HG02938 (cell line): ENCODE results near the gene MAPK11.

Experiments
- ATAC-seq: cut with Tn5 transposase; IDR thresholded peaks from one replicate; pipeline ENCODE4 v1.9.1; 2021; ENCODE audit warnings: mild to moderate bottlenecking, moderate library complexity; ENCODE audit not compliant: unreplicated experiment

Gene MAPK11

DNA sequence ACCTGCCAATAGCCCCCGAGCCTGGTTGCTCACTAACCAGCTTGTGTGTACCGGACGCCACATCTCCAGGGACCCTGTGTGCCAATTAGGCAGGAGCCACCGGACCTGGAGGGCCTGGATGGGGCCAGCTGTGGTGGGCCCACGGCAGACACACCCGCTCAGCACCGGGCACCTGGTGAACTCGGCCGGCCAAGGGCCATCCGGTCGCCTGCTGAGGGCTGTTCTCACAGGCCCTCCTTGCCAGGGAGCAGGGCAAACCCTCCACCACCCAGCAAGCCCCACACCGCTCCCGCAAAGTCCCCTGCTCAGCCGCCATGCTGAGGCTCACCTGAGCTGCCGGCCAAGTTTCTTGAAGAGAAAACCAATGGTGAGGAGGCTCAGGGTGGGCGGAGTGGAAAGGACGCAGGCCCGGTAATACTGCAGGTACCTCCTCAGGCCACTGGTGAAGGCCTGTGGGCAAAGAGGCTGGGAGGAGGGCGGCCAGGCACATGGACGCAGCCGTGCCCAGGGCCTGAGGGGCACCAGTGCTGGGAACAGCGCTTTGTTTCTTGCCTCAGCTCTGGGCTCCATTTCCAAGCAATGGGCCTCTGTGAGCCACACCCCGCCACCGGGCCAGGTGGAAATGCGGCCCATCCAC, 42.5 kb downstream of the MAPK11 start:
- no peak for ATAC-seq

DNA sequence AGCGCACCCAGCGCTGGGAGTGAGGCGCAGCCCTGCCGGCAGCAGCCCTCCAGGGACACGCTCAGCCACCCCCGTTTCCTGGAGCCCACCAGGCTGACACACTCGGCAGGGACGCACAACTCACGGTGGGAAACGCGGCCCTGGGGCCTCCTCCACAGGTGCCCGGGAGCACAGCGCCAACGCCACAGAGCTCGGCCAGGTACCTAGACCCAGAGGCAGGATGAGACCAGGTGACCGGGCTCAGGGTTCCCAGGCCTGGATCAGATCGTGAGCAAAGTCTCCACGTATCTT, 43.4 kb downstream of the MAPK11 start:
- ATAC-seq: no peak

DNA sequence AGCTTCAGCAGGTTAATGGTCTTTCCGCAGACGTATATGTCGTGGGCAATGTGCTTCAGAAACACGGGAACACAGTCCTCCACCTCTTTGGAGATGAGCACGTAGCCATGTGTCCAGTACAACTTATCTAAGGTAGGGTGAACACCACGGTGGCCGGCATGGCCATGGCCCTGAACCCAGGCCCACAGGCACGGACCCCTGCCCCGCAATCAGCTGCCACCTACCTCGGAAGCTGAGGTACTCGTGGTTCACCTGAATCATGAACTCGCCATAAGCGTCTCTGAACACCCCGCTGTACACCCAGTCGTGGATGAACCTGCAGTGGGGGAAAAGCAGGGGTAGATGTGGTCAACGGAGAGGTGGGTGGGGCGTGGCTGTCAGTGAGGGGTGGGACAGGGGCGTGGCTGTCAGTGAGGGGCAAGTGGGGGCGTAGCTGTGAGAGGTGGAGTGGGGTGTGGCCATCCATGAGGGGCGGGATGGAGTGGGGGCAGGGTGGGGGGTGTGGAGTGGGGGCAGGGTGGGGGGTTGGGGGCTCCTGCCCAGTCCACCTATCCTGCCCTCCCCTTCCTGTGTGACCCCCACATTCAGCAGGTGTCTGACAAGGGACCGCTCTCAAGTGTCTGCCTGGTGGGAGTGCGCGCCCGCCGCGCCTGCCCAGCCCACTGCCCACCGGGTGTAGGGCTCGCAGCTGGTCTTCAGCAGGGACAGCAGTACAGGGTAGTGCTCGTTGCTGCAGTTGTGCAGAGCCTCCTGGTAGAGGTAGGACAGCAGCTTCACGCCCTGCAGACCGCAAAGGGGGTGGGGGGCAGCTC, 43.9 kb downstream of the MAPK11 start:
- no peak for ATAC-seq

DNA sequence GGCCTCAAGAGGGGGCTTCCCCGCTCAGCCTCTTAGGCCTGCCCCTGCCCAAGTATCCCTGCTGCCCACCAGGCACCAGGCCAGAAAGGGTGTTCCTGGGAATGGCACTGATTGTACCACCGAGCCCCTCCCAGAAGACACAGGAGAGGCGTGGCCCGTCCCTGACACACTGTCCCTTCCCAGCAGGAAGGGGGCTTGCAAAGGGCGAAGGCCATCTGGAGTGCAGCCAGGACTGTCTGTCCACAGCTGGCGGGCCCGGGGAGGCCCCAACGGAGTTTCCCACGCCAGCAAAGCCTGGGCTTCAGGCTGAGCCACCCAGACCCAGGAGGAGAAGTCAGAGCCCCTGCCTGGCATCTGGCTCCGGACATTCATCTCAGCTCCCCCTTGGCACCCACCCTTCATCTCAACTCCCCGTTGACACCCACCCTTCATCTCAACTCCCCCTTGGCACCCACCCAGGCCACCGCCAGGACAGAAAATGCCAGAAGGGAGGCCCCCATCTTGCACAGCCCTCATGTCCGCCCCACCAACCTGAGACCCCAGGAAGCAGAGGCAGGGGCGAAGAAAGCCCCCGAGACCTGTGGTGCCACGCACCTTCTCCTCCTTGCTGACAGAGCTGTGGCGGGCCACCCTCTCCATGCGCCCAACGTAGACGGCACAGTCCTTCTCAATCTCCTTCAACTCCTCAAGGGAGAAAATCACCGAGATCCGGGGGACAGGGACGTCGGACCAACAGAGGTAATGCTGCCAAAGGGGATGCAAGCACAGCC, 44.8 kb downstream of the MAPK11 start:
- ATAC-seq: no peak

DNA sequence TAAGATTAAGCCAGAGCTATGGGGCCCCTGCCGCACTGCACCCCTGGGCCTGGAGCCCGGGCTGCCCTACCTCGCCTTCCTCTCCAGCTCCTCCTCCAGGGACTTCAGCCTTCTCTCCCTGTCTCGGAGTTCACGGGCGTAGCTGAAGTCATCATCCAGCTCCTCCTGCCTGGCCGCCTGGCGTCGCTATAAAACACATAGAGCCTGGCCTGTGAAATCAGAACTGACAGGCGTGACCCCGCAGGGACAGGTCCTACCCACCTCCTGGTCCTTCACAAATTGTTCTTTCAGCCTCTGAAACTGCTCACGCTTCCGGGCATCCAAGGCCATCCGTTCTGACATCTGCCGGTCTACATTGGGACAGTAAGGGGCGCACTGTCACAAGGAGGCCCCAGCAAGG, 46.1 kb downstream of the MAPK11 start:
- ATAC-seq: no peak

DNA sequence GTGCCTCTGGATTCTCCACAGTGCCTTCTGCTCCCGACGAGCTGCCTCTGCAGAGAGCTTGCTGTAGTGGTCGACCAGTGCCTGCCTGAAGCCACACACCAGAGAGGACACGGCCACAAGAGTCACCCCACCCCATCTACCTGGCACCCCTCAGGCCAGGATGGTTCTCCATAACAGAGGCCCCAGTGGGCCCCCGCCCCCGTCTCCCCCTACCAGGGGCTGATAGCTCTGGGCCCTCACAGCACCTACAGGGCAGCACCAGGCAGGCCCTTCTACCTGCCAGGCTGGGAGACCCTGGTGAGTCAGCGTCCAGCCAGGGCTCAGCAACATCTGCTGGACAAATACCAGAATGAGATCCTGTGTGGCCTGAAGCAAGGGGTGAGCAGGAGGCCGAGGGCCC, 47.7 kb downstream of the MAPK11 start:
- no peak for ATAC-seq

DNA sequence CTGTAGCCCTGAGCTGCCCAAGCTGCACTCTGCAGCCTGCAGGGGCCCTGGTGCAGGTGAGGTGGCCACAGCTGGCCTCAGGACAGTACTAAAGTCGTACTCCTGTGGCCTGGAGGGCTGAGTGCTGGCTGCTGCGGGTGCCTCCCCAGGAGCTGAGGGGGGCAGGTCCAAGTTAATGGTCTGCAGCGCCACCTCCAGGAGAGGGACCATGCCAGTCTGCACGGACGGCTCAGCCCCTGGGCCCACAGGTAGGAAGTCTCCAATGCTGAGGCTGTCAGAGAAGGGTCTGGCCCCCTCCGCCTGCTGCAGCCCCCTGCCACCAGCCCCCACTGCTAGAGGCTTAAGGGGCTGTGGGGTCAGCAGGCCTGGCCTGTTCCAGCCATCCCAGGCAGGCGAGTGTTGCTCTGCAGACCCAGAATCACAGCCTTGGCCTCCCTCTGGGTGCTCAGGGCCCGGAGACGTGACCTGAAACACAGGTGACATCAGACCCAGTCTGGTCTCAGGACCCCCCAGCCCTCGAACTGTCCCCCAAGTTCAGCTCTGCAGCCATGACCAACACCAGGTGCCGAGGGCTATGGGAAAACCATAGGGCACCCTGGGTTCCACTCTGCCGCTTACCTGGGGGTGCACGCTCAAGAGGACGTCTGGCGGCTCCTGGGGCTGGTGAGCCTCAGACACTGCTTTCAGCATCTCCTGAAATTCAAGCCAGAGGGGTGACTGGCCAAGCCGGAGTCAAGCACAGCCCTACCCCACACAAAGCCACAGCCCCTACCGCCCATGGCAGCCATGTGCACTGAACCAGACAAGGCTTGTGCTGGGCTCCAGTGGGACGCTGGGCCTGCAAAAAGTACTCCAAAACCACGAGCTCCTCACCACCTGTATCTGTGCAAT, 48.5 kb downstream of the MAPK11 start:
- no peak for ATAC-seq

DNA sequence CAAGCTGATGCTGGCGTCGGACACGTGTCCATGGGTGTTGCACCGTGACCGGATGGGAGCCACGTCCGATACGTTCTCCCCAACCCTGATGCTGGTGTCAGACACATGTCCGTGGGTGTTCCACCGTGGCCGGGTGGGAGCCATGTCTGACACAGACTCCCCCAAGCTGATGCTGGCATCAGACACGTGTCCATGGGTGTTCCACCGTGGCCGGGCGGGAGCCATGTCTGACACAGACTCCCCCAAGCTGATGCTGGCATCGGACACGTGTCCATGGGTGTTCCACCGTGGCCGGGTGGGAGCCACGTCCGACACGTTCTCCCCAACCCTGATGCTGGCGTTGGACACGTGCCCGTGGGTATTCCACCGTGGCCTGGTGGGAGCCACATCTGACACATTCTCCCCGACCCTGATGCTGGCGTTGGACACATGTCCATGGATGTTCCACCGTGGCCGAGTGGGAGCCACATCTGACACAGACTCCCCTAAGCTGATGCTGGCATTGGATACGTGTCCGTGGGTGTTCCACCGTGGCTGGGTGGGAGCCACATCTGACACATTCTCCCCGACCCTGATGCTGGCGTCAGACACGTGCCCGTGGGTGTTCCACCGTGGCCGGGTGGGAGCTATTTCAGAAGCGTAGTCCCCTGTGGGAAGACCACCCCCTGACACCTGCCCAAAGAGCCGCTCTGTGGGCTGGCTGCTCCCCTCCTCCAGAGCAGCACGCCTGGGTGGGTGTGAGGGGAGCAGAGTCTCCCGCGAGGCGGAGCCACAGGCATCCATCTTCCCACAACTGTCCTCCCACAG, 49.4 kb downstream of the MAPK11 start:
- ATAC-seq: no peak

DNA sequence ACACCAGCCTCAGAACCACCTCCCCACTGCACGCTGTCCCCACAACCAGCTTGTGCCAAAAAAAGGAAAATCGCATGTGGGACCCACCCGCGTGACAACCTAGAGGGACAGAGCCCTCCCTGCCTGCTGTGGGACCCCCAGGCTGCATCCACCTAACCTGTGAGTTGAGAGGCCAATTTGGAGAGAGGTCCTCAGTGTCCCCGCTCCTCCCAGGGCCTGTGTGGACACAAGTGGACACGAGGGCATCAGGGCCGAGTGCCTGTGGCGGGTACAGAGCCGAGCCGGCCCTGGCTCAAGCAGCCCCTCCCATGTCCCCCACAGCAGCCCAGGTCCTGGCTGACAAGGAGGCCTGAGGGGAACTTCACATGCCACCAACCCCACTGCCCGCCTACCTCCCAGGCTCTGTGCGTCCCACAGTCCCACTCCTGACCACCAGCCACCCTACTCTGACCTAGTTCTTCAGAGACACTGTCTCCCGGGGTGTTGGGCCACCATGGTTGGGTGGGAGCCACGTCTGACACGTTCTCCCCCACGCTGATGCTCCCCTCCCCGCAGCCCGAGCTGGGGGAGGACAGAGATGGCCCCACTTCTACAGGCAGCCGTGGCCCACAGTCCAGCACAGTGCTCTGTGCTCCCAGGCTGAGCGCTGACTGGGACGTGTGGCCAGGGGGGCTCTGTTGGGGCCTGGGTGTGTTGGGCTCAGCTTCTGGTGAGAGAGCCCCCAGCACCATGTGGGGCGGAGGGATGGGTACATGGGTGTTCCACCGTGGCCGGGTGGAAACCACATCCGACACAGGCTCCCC, 50.2 kb downstream of the MAPK11 start:
- no peak for ATAC-seq

DNA sequence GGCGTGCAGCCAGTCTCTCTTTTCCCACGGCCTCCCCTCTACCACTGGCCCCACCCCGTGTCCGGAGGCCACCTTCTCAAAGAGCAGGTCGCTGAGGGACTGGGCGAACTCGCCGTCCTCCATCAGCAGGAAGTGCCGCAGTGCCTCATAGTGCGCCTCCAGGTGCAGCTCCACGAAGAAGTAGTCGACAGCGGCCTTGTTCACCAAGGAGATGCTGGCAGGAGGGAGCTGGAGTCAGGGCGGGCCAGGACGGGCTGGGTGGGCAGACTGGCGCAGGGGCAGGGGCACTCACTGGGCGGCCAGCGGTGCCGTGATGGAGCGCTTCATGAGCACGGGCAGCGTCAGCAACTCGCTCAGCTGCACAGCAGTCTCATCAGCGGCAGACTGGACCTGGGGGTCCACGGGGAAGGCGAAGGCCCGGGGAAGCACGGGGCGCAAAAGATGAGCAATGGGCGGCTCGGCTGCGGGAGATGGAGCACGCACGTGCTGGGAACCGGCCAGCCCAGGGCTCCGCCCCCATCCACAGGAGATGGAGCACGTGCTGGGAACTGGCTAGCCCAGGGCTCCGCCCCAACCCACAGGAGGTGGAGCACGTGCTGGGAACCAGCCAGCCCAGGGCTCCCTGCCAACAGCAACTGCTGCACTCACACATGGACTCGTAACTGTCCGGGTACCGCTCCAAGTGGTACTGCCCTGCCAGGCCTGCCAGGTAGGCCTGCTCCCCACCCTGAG, 51.0 kb downstream of the MAPK11 start:
- ATAC-seq: no peak

DNA sequence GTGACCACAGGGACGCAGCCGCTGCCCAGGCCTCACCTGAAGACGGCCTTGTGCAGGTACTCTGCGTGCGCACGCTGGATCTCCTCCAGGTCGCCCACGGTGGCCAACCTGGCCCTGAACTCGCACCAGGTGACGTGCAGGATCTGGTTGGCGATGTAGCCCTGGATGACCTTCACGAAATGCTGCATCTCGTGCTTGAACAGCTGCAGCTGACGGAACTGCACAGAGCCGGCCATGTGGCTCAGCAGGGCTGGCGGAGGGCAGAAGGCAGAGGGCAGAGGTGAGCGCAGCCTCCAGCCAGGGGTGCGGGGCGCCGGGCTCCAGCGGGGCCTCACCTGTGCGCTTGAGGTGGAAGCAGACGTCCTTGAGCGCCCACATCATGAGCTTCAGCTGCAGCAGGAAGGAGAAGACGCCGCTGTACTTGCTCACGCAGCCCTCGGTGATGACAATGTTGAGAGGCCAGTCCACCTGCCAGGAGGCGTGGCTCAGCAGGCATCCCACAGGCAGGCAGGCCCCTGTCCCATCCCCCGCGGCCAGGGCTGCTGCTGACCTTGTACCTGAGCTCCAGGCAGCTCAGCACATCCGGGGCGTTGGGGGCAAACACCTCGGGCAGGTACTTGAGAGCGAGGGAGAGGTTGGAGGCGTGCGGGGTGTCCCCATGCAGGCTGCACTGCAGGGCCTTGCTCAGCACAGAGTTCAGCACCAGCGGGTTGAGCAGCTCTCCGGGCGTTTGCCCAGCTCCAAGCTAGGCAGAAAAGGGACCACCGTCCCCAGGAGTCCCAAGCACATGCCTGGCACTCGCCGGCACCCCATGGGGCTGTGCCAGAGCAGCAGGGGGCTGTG, 51.8 kb downstream of the MAPK11 start:
- ATAC-seq: no peak

DNA sequence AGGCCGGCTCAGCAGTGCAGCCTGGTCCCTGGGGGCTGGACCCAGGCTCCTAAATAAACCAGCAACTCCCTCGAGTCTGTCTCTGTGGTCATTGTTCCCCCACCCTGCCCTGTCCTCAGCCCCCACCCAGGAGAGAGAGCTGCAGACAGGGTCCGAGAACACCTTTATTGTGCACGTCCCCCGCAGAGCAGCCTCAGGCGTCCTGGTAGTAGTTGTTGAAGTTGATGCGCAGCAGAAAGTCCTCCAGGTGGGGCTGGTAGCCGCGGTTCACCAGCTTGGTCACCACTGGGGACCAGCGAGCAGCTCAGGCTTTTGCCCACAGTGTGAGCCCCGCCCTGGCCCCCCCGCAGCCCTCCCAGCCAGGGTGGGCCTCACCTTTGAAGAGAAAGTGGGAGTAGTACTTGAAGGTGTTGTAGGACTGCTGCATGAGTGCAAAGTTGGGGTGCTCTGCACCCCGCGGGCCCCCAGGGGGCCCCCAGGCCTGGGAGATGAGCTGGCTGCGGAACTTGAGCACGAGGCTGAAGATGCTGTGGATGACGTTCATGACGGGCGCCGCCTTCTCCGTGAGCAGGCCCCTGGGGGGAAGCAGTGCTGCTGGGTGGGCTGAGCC, 52.5 kb downstream of the MAPK11 start:
- no peak for ATAC-seq

DNA sequence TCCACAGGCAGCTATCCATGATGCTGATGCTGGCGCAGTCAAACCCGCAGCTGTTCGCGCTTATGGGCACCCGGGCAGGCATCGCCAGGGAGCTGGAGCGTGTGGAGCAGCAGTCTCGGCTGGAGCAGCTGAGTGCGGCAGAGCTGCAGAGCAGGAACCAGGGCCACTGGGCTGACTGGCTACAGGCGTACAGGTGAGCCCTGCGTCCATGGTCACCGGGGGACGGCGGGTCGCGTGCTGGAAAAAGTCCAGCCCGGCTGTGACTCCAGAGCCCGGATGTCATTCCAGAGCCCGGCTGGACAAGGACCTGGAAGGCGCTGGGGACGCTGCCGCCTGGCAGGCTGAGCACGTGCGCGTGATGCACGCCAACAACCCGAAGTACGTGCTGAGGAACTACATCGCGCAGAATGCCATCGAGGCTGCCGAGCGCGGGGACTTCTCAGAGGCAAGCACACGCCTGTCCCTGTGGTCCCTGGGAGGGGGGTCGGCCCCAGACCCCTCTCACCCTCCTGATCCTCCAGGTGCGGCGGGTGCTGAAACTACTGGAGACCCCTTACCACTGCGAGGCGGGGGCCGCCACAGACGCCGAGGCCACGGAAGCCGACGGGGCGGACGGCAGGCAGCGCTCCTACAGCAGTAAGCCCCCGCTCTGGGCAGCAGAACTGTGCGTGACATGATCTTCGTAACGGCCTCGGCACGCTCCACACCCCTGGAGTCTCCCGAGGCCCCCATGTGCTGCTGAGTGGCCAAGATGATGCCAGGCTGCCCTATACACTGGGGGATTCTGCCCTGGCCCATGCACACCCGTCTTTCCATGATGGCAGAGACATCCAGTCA, 53.3 kb downstream of the MAPK11 start:
- ATAC-seq: no peak

DNA sequence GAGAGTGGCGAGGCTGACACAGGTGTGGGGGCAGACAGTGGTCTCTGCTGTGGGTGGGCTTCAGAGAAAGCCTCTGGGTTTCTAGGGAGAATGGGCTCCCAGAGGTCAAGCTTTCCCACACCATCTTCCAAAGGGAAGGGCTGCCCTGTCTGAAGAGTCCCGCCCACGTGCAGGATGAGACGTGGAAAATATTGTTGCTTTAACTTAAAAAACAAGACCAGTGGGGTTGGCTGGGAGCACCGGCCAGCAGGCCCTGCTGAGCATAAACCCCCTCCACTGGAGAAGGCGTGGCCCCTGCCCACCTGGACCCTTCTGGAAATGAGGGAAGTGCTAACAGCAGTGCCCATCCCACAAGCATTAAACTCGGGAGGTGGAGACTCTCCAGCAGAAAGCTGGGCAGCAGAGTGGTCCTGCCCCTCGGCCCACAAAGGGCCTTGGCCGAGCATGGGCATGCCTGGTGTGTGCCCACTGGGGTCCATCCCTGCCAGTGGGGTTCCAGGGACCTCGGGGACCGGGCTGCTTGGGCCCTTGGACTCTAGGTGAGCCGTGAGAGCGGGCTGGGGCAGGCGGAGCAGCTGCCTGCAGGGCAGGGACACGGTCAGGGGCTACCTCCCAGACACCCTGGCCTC, 54.0 kb downstream of the MAPK11 start:
- ATAC-seq: no peak

DNA sequence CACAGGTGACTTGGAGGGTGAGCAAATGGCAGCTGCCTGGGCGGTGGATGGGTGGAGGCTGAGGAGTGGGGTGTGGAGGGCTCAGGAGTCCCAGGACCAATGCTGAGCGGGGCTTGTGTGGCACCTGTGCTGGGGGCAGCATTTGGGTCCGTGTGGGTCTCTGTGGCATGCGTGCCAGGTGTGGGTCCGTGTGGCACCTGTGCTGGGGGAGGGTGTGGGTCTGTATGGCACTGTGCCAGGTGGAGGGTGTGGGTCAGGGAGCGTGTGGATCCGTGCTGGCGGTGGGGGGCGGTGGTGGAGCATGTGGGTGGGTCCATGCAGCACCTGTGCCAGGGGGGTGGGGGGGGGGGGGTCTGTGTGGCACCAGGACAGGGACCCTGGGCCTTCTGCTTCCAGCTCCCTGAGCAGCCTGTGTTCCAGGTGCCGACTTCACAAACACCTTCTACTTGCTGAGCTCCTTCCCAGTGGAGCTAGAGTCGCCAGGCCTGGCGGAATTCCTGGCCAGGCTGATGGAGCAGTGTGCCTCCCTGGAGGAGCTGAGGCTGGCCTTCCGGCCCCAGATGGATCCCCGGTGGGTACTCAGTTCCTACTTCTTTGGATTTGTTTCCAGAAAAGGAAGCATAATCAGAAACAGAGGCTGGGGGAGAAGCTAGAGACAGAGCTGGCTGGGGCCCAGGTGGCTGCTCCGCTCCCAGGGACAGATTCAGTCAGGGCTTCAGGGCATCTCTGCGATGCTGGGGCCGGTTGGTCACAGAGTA, 54.7 kb downstream of the MAPK11 start:
- ATAC-seq: no peak
